Stomach (tissue), 4 donors: Measurements from ENCODE around the gene NR2F1.

Experiments used
- CTCF ChIP-seq, 7 experiments: fragments of 450-650 bp in 4 of 7; fragments of 200-600 bp in 3 of 7; sonication (generic) in 3 of 7; IDR thresholded peaks; one replicate each; pipeline ENCODE4 v1.5.1; 2016 to 2019; ENCODE audit warnings: antibody characterized with exemption in 7 of 7, control low read depth in 2 of 7, mild to moderate bottlenecking in 1 of 7
- POLR2A ChIP-seq, 4 donors: fragments of 450-650 bp; IDR thresholded peaks; one replicate each; pipeline ENCODE4 v1.6.1; 2016; ENCODE audit warnings: antibody characterized with exemption in 4 of 4, control low read depth in 2 of 4, mild to moderate bottlenecking in 1 of 4, moderate library complexity in 1 of 4
- POLR2AphosphoS5 ChIP-seq, 3 donors: sonication (generic); formaldehyde crosslinking; IDR thresholded peaks; one replicate each; pipeline ENCODE4 v1.6.1; 2016; ENCODE audit warnings: antibody characterized with exemption in 3 of 3

- TF ChIP-seq POLR2AphosphoS5 (IDR thresholded peaks at IDR 0.05) (no peak), CTCF (IDR thresholded peaks at IDR 0.05) (no peak), POLR2A (IDR thresholded peaks at IDR 0.05) (no peak)
These were observed 40.1 kb downstream of the NR2F1 start for GRCh38 chr5:93623153-93623552.
